Activated CD4-positive, CD25-positive, alpha-beta regulatory T cell (primary cell): ENCODE results near the gene NRAP.
"Not testable (repeated sequence)": the region's sequence is repeated elsewhere in the genome, so short reads cannot be mapped to it uniquely, and the experiment has no call there.

Experiments used
- DNase-seq, 4 experiments: peaks; one replicate each; lab custom pipeline; 2025; lab: John Stamatoyannopoulos, UW

The NRAP gene

DNA sequence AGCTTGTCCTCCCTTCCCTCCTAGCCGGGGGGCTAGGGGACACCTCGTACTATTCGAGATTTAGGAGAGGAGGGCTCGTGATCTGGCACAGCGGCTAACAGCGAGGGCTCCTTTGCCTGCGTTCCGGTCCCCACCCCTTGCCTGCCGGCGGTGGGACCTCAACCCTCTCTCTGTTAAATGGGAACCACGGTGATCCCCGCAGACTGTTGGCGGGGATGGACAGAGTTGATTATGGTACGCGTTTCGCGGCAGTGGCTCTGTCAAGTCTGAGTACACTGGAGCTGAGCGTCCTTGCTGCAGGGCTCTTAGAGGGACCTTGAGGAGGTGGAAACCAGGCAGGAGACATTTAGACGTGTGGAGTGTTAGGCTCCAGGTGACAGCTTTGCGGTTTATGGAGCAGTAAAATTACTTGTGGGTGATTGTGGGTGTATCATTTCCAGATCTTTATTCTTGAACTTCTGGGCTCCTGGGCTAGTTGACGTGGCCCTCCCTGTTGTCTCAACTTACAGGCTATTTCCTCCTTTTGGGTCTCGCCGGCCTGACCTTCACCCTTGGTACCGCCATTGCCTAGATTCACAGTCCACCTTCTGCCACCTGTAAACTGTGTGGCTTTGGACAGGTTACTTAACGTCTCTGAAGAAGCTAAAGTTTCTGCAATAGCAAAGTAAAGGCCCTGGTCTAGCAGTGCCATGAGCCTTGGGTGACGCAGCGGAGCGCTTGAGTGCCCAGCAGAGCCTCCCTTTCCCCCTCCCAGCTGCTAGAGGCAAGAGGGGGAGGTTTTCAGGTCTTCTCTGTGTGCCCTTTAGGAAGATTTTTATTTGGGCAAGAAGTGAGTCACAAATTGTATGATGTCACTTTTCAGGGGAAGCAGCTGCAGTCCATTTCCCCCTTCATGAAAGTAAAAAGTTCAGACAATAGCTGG lies 16.6 kb upstream of the NRAP start:
- DNase-seq, result peak in 1 of 4 experiments; percentile 18

DNA sequence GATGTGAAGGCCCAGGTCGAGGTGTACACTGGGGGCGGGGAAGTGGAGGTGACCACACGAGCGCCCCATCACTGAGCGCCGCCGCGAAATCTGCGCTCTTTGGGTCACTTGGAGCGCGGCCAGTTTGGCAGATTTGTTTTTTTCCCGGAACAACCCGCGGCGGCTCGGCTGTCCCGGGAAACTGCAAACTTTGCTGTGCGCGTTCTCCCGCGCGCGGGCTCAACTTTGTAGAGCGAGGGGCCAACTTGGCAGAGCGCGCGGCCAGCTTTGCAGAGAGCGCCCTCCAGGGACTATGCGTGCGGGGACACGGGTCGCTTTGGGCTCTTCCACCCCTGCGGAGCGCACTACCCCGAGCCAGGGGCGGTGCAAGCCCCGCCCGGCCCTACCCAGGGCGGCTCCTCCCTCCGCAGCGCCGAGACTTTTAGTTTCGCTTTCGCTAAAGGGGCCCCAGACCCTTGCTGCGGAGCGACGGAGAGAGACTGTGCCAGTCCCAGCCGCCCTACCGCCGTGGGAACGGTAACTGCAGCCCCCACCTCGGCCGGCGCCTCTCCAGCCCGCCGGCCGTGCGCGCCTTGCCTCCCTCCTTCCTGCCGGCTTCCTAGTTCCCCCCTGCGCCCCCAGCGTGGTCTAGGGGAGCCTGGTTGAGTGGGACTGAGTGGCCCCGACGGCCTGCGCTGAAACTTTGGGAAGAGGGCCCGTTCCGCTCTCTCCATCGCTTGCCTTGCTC lies 15.8 kb upstream of the NRAP start, which contains the start of gene CASP7:
Gene CASP7, plus strand, starts transcription at position 450 of the 727 bp plus-strand sequence. CDS start 17,582 bp downstream, outside the sequence.
- DNase-seq, result peak; percentile 56 to 60 (median 59)

DNA sequence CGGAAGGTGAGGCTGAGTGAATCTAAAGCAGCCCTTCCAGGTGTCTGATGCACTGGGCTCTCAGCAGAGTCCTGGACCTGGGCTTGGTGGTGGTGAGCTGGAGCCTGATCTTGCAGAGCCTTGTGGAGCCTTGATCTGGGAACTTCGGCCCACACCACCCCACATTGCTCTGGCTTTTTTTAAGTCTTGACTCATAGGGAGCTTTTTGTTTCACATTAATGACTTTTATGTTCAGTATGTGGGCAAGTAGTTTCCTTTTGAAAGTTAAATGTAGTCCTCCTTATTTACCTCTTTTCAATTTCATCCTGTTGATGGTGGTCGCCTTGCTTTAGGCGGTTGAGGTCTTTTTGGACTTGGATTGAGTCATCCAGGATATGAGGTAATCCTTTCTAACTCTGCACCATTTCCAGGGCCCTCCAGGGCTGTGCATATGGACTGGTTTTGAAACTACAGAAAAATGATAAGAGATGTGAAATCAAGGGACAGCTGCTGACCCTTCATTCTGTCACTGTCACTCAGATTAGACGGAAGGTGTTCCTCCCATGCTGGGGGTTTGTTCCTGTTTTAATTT lies 2.9 kb upstream of the NRAP start:
- DNase-seq, result no peak

DNA sequence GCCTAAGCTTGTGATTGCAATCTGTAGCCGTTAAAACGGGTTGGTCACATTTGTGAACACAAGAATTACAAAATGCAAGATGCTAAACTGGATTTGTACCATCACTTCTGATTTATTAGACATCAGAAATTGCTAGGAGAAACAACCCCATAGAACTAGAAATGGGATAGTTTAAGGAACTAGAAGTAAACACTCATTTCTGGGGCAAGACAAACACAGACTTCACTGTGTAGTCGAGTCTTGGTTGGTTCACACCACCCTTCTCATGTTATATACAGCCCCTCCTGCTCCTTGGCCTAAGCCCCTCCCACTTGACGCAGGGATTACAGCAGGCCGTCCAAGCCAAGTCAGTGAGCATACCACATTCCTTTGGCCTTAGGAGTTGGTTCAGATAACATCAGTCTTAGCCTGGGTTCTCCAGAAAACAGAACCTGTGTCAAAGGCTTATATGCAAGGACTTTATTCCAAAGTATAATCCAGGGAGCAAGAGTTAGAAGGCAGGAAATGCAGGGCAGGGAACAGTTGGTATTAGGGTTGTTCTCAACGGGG lies 2.0 kb upstream of the NRAP start:
- no peak for DNase-seq

DNA sequence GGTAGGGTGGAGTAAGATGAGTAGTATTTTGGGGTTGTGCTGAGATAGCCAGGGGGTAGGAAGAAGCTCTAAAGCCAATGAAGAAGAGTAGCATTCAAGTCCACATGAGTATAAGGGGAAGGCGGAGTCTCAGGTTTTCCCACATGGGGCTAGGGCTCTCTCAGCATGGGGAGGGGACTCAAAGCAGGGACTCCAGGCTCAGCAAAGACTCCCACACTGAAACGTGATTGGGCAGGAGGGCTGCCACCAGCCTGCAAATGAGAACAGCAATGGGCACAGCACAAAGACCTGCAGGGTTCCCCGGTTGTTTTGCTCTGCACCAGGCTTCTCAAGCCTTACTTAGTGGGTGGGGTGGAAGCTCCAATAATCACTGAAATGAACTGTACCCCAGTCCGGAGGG lies 1.5 kb upstream of the NRAP start:
- no peak for DNase-seq

DNA sequence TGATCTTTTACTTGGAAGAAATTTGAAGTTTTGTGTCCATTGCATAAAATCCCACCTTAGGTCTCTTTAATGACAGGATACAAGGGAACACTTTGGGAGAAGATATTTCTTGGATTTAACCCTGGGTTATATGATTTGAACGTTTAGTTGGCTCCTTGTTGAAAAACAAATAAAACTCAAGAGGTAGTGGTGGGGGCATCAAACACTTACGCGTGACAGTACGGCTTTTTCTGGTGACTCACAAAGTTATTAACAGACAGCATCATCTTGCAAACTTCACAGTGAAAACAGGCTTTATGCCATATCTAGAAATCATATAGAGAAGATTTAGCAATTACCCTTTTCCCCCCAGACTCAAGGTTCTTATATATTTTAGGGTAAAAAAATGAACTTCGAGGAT lies 699 bp downstream of the NRAP start:
- DNase-seq, result no peak

DNA sequence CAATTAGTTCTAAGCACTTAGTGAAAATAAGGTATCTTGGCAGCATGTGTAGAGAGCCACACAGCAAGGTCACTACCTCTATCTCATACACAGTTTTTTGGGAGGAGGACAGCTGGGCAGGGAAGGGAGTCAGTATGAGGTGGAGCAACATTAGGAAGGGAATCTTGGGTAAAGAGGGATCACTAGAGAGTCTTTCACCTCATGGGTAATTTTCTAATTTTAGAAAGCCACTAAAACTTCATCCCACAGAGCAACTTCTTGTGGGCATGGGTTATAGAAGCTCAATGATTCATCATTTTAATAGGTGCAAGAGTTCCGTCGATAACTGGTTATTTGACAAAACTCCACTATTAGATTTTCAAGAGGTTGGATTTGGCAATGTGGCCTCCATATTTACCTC lies 2.5 kb downstream of the NRAP start:
- no peak for DNase-seq

DNA sequence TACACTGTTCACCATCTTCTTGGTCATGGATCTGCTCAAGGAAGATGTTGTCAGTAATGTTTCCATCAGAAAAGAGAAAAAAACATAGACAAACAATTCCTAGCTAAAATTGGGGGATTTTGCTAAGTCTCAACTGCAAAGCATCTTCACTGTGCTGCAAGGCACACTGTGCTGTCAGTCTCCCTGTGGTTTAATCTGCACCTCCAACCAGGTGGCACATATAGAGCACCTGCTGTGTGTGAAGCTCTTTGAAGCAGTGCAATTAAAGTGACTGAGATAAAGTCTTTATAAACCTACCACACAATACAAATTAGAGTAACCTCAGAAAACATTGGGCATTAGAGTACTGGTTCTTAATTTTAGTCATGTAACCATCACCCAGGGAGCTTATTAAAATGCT lies 6.3 kb downstream of the NRAP start:
- DNase-seq, result no peak

DNA sequence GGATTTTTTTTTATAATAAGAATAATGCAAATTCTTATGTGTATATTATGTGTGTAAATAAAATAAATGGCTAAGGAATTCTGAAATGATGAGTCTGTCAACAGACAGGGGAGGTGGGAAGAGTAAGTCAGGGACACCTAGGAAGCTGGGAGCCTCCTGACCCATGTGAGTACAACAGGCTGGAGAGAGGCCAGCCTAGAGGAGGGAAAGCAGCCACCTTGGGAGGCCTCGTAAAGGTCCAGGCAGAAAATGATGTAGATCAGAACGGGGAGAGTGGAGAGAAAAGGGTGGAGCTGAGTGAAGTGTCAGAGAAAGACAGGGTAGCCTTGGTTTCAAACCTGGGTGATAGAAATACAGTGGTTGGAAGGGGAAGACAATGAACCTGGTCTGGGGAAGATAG lies 6.9 kb downstream of the NRAP start:
- DNase-seq, result no peak

DNA sequence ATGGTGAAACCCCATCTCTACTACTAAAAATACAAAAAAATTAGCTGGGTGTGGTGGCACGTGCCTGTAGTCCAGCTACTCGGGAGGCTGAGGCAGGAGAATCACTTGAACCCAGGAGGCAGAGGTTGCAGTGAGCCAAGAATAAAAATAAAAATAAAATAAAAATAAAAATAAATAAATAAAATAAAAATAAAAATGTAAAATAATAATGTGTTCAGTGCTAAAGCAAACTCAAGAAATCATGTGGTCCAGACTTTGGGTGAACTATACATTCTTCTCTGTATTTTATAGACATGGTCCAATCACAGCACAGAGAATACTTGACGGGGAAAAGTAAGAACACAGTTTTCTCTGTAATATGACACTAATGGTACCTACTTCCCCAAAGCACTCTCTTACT lies 11.4 kb downstream of the NRAP start:
- not testable (repeated sequence) for DNase-seq

DNA sequence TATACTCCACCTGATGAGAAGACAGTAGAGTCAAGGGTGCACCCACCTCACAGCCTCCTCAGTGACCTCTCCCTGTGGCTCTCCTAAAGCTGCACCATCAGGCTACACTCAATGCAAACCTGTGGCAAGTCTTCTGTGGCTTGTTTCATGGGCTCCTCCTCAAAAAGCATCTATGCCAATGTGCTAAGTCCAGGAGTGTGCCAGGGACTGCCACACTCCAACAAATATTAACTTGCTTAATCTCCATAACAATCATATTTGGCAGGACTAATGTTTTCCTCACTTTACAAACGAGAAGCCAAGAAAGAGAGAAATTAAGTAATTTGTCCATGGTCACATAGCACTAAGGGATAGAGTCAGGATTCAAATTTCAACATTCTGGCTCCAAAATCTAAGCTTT lies 11.9 kb downstream of the NRAP start:
- no peak for DNase-seq

DNA sequence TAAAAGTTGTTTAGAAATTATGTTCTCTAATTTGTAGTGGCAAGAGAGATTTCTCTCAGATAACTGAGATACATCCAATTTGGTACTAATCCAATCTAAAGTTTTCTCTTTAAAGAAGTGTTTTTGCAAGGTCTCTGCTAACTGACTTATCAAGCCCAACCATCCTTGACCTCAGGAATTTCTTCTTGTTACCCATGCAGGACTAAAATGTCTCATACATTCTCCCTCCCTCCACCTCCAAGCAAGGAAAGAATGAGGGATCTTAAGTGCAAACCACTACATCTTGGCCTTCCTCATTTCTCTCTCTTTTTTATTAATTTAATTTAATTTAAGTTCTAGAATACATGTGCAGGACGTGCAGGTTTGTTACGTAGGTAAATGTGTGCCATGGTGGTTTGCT lies 12.8 kb downstream of the NRAP start:
- DNase-seq, result no peak

DNA sequence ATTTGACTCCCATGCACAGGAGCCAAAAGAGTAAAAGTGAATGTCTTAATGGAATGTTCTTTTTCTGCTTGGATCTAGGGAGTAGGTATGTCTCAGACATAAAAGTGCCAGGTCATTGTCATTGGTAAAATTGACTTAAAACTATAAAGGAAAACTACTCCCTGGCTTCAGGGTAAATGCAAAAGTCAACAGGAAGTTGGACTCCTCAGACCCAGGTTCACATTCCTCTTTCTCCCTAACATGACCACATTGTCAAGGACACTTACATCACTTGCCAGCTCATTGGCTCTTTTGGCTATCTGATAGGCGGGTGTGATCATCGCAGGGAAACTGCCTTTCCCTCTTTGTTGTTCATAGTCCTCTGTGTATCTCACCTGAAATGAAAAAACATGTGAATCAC lies 13.7 kb downstream of the NRAP start:
- DNase-seq, result no peak

DNA sequence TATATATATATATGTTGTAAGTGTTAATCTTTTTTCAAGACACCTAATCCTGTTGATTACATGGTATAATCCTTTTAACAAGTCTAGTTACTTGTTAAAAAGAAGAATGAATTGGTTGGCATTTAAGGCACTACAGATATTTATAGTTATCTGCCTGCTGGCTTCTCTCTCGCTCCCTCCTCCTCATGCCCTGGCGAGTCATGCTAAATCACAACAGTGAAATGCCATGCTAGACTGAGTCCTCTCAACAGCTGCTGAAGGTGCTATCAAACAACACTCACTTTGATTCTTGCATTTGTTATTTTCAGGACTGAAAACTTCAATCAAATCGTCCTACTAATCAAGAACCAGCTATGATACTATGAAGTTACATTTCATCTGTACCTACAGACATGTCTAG lies 15.4 kb downstream of the NRAP start:
- DNase-seq, result no peak

DNA sequence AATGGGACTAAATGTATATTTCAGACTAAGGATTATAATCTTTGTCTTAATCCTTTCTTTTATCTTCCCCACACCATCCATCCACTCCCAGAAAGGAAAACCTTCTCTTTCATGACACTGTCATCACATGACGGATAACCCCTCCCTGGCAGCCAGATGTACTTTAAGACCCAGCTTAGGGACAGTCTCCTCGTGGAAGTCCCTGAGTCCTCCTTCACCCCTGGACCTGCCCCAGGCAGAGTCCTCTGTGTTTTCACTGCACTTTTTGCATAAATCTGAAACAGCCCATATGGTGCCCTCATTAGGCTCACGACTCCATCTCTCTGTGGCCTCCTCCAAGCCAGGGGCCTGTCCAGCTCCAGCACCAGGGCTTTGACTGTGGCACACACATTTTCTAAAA lies 16.0 kb downstream of the NRAP start:
- DNase-seq, result no peak

DNA sequence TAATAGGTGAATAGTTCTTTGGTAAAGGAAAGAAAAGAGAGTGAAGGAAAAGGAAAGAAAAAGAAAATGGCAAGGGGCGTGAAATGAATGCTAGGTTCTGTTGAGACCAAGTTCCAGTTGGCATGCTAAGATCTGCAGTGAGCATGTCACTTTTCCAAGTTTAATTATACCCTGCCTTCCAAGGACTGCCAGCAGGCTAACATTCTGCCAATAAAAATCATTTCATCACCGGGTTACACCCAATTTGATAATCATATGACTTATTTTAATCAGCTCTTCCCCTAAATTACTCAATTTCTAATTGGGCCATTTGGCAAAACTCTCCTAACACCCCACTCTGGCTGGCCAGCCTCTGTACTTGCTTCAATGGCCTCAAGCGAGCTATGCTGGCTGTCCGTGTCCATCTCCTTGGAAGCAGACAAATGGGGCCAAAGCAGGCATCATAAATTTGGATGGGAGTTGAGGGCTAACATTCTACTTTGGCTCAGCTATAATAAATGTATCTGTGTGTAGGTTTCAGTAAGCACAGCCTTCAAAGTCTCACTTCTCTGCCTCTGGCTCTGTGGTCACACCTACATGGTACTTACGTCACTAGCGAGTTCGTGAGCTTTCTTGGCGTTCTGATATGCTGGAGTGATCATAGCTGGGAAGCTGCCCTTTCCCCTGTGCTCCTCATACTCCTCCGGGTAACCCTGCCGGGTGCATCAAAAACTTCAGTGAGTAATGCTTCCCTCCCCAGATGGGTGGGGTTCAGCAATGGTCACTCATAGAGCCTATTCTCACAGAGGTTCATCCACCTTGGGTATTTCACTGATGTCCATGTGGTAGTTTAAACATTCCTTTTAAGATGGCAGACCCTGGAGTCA lies 17.3 kb downstream of the NRAP start:
- DNase-seq, result no peak

DNA sequence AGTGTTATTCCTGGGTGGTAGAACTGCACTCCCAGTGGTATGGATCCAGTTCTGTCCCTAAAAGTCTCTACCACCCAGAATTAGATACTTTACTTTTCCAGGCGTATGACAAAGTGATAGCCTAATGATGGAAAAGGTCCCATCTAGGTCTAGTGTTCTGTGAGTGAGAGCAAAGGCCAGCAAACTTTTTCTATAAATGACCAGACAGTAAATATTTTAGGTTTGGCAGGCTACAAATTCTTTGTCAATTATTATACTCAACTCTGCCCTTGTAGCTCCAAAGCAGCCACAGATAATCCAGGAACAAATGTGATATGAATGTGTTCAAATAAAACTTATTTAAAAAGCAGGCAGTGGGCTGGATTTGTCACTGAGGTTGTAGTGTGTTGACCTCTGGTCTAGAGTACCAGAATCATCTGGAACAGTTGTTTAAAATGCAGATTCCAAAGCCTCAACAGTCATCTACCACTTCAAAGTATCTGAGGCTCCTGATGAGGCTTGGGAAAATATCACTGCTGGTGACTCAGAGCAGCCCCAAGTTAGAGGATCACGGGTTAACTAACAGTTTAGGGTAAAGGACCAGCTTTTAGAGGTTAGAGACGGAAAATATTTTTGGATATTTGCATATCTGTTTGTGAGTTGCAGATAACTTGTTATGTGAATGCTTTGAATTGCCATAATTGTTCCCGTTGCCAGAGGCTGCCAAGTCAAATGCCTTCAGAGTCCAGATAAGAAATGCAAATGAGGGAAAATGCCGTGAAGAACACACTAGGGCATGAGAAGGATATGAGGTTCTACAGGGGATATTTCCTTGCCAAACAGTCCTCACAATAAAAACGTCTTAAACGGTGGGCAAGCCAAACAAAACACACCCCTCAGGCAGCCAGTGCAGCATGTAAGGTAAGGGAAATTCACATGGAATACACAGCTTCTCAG lies 19.4 kb downstream of the NRAP start:
- no peak for DNase-seq

DNA sequence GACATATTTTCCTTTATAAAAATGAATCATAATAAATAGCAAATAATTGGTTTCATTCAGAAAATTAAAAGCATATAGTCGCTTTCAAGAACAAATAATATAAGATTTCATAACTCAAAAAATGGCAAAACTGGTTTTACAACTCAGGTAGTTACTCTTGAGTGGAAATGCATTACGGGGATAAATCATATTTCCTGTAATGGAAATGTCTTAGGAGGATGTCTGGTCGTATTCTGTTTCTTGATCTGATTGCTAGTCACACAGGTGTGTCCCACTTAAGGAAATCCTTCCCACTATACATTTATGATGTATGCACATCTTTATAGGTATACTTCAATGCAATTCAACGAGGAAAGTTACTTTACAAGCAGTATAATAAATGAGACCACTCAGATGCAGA lies 20.7 kb downstream of the NRAP start:
- no peak for DNase-seq

DNA sequence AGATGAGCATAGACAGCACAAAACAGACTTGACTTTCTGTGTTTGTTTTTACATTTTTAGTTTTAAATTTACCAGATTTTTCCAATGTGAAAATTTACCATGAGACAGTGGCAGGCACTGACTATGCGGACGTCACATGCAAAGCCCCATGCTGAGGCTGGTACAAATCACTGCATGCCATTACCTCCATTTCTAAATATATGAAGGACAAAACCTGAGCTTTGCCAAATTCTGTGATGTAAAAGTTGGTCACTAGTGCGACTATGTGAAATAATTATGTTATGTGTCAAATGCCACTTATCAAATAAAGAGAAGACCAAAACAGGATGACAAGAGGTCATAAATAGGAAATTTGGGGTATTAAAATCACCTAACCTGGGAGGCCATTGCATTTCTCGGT lies 22.1 kb downstream of the NRAP start:
- DNase-seq, result no peak

DNA sequence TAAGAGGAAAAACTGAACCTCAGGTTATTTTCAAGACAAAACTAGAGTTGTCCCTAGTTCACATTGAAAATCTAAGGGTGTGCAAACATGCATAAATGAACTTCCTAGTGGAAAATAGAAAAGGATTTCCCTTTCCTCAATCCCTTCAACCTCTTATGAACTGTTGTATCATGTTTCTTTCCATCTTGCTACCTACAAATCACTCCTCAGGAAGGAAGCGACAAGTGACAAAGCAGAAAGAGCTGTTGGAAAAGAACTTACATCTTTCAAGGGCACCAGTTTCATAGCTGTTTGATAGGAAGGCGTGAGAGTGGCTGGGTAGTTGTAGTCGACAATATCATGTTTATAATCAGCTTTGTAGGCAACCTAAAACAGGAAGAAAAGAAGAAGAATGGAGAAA lies 23.9 kb downstream of the NRAP start:
- no peak for DNase-seq
